ENCODE results near the gene DCUN1D3. TPM values are rescaled to one million over a fixed set of nuclear protein-coding genes. Genes with fewer than 3 reads are reported as not detected.

DCUN1D3 gene
- total and polyA plus RNA-seq, 2 donors (not counting 3 experiments of a cell fraction or from before 2014, with no cell fraction given), result 10.4 to 35.0 TPM

- Histone ChIP-seq H3K4me1 (ENCODE audit: control insufficient read depth, extremely low read depth, insufficient read depth, low read length) (no peaks in the 10 kb centered on the region), H3K9me3 (replicated peaks; ENCODE audit: control insufficient read depth, insufficient read depth, low read length) (no peaks in the 10 kb centered on the region), H2AFZ (ENCODE audit: low read depth, low read length) (no peak overlapping the region), H3K9ac (replicated peaks; ENCODE audit: extremely low read depth, insufficient read depth, low read length) (no peak overlapping the region), H3K4me2 (ENCODE audit: insufficient read depth, low read length) (no peak overlapping the region), H3K9me1 (replicated peaks; ENCODE audit: control insufficient read depth, extremely low read depth, insufficient read depth, low read length) (no peaks in the 10 kb centered on the region), H4K20me1 (replicated peaks; ENCODE audit: control insufficient read depth, extremely low read depth, insufficient read depth, low read length) (no peaks in the 10 kb centered on the region), H3K4me3 (replicated peaks in 1 of 3; ENCODE audit: insufficient read depth in 1 of 3, low read depth in 1 of 3, low read length in 3 of 3) (no peak overlapping the region), H3K79me2 (ENCODE audit: control insufficient read depth, insufficient read depth, low read length) (no peaks in the 10 kb centered on the region), H3K36me3 (ENCODE audit: control insufficient read depth in 2 of 2, extremely low read depth in 1 of 2, insufficient read depth in 2 of 2, low read length in 2 of 2) (no peaks in the 10 kb centered on the region), H3K27ac (ENCODE audit: insufficient read depth, low read depth, low read length) (no peak overlapping the region), H3K27me3 (ENCODE audit: control insufficient read depth in 2 of 2, insufficient read depth in 2 of 2, low read length in 2 of 2) (no peaks in the 10 kb centered on the region)
- TF ChIP-seq EZH2 (IDR thresholded peaks at IDR 0.05; ENCODE audit: borderline replicate concordance, low read depth, low read length, severe bottlenecking) (no peak), POLR2AphosphoS5 (IDR thresholded peaks at IDR 0.05; ENCODE audit: insufficient read depth, low read depth, low read length) (no peak), FOS (IDR thresholded peaks at IDR 0.05; ENCODE audit: borderline replicate concordance, insufficient read depth, low read length) (no peak), CTCF (IDR thresholded peaks at IDR 0.05; ENCODE audit: extremely low read depth in 1 of 2, insufficient read depth in 1 of 2, low read depth in 1 of 2, low read length in 2 of 2) (no peak), JUN (IDR thresholded peaks at IDR 0.05; ENCODE audit: borderline replicate concordance, insufficient read depth, insufficient read length, low read depth) (no peak), MYC (IDR thresholded peaks at IDR 0.05; ENCODE audit: low read depth, low read length) (no peak), GATA2 (IDR thresholded peaks at IDR 0.05; ENCODE audit: insufficient read depth, insufficient read length, low read depth, low read length) (no peak), MAX (IDR thresholded peaks at IDR 0.05; ENCODE audit: insufficient read depth, insufficient read length) (no peak), POLR2A (IDR thresholded peaks at IDR 0.05; ENCODE audit: low read depth, low read length) (no peak)
- BruUV-seq (replicated peaks), result no TSS peak
- ChIA-PET CTCF (no interaction called here), POLR2A (no interaction called here)
- dilution Hi-C loops (cut with MboI; ENCODE audit: extremely low pct_ligation_motif_present, low sequenced_read_pairs), result no loop called here
- intact Hi-C loops (cut with micrococcal nuclease), result no loop called here
- no peak for FAIRE-seq
- DNase-seq (ENCODE audit: low read depth, low spot score), result no peak
These were observed 40.9 kb upstream of the DCUN1D3 start for GRCh38 chr16:20940871-20941635.

Data from endothelial cell of umbilical vein (primary cell).